ENCODE measurements around the gene ALPP.
"Not testable (repeated sequence)": the region's sequence is repeated elsewhere in the genome, so short reads cannot be mapped to it uniquely, and the experiment has no call there.

DNA sequence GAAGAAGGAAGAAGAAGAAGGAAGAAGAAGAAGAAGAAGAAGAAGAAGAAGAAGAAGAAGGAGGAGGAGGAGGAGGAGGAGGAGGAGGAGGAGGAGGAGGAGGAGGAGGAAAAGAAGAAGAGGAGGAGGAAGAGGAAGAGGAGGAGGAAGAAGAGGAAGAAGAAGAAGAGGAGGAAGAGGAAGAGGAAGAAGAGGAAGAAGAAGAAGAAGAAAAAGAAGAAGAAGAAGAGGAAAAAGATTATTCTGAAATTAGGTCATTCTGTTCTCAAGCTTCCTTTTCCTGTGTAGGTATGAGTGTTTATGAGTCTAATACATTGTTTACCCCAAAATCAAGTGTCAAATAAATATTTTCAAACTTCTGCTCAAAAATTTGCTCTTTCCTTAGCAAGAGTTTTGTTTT lies 6.5 kb downstream of the ALPP start:
- TF ChIP-seq, protein P1, sequence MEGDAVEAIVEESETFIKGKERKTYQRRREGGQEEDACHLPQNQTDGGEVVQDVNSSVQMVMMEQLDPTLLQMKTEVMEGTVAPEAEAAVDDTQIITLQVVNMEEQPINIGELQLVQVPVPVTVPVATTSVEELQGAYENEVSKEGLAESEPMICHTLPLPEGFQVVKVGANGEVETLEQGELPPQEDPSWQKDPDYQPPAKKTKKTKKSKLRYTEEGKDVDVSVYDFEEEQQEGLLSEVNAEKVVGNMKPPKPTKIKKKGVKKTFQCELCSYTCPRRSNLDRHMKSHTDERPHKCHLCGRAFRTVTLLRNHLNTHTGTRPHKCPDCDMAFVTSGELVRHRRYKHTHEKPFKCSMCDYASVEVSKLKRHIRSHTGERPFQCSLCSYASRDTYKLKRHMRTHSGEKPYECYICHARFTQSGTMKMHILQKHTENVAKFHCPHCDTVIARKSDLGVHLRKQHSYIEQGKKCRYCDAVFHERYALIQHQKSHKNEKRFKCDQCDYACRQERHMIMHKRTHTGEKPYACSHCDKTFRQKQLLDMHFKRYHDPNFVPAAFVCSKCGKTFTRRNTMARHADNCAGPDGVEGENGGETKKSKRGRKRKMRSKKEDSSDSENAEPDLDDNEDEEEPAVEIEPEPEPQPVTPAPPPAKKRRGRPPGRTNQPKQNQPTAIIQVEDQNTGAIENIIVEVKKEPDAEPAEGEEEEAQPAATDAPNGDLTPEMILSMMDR (IDR thresholded peaks at IDR 0.05; ENCODE audit: insufficient read depth, low read length): not testable (repeated sequence)
- TF ChIP-seq GABPA (IDR thresholded peaks at IDR 0.05; ENCODE audit: low read depth): not testable (repeated sequence)

Data from HL-60 (cell line).